ENCODE measurements around the gene MLXIP. TPM values are rescaled to one million over a fixed set of nuclear protein-coding genes. Genes with fewer than 3 reads are reported as not detected.
A peak's percentile ranks its signal among the peaks of the same experiment; 100 is the strongest.

MLXIP gene
- total RNA-seq, 4 donors from 2014 or later, result 99.5 to 302 (median 151) TPM

GRCh38 chr12:122030424-122031035, 48.0 kb upstream of the MLXIP start:
- H3K27ac ChIP-seq, result no peak overlapping the region
- H3K9me3 ChIP-seq, result no peaks in the 10 kb centered on the region
- WGBS, 2 donors (ENCODE audit: low coverage in 1 of 2), result 86% methylated on average over 13 of the region's 13 CpGs; no CpG with 5 or more reads in 1 of the 2 donors
- no peaks in the 10 kb centered on the region for H3K27me3 ChIP-seq
- in situ Hi-C loops (cut with MboI; ENCODE audit: low pct_ligation_motif_present in 1 of 4, low pct_unique_long_range_greater_than_20kb in 1 of 4, low sequenced_read_pairs in 3 of 4) (no loop called here), intact Hi-C loops (cut with DNase I; ENCODE audit: low total_unique reads) (no loop called here)
- TF ChIP-seq EP300 (IDR thresholded peaks at IDR 0.05; ENCODE audit: low read depth) (no peak), CTCF (IDR thresholded peaks at IDR 0.05) (no peak), POLR2A (IDR thresholded peaks at IDR 0.05) (no peak), POLR2AphosphoS5 (IDR thresholded peaks at IDR 0.05) (no peak)
- DNase-seq, result no peak
- no peaks in the 10 kb centered on the region for H3K36me3 ChIP-seq
- H3K4me3 ChIP-seq, result no peak overlapping the region
- H3K4me1 ChIP-seq, result peaks cover 0 to 3% (median 0%) of the 10 kb centered on the region in 4 donors

DNA sequence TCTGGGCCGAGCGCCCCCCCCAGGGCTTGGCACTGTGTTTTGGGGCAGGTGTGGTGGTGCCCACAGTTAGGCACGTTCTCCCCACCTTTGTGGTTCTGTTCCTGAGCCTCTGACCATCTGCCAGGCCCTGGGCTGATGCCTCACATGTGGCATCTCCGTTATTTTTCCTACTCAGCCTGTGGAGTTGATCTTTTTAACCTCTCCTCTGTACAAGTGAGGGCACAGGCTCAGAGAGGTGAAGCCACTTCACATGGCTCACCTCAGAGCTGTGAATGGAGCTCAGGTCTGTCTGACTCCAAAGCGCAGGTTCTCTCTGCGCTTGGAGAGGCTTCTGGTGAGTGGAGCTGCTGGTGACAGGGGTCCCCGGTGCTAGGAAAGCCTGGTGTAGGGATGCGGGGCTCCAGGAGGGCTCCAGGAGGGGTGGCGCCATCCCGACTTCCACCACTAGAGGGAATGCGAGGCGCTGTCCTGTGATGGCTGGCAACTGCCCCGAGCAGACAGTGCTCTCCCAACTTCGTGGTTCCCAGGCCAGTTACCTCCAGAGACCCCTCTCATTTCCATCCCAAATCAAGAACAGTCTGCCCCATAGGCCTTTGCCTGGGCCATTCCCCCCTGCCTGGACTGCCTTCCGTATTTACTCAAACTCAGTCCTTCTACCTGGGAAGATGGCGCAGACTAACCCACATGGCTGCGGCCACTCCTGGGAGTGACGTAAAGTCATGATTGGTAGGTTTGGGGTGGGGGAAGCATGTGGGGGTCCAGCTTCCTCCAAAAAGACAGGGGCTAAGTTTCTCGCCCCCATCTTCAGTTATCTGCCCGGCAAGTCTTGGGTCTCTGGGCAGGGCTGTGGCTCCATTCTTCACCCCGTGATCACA, 47.0 kb upstream of the MLXIP start:
- no peak for TF ChIP-seq POLR2A (IDR thresholded peaks at IDR 0.05)
- peak; percentile 70 to 83 (median 77) for TF ChIP-seq CTCF (IDR thresholded peaks at IDR 0.05)
- 73% methylated on average over 21 of the region's 21 CpGs; no CpG with 5 or more reads in 1 of the 2 donors for WGBS, 2 donors (ENCODE audit: low coverage in 1 of 2)
- DNase-seq, result peak; percentile 59
- H3K27ac ChIP-seq, result no peak overlapping the region
- H3K4me3 ChIP-seq, result no peak overlapping the region
- H3K4me1 ChIP-seq, result peaks cover 0 to 3% (median 0%) of the 10 kb centered on the region in 4 donors
- no peaks in the 10 kb centered on the region for H3K27me3 ChIP-seq
- no peaks in the 10 kb centered on the region for H3K9me3 ChIP-seq
- no peaks in the 10 kb centered on the region for H3K36me3 ChIP-seq
- in situ Hi-C loops (cut with MboI; ENCODE audit: low pct_ligation_motif_present in 1 of 4, low pct_unique_long_range_greater_than_20kb in 1 of 4, low sequenced_read_pairs in 3 of 4), result no loop called here
- intact Hi-C loops (cut with DNase I; ENCODE audit: low total_unique reads), result no loop called here

- no peaks in the 10 kb centered on the region for H3K36me3 ChIP-seq
- H3K27me3 ChIP-seq, result no peaks in the 10 kb centered on the region
- H3K4me1 ChIP-seq, result peaks cover 0 to 3% (median 0%) of the 10 kb centered on the region in 4 donors
- in situ Hi-C loops (cut with MboI; ENCODE audit: low pct_ligation_motif_present in 1 of 4, low pct_unique_long_range_greater_than_20kb in 1 of 4, low sequenced_read_pairs in 3 of 4), result no loop called here
- H3K27ac ChIP-seq, result no peak overlapping the region
- 90% methylated on average over 2 to 11 of the region's 11 CpGs for WGBS, 2 donors (ENCODE audit: low coverage in 1 of 2)
- no peaks in the 10 kb centered on the region for H3K9me3 ChIP-seq
- no peak for DNase-seq
- H3K4me3 ChIP-seq, result no peak overlapping the region
- TF ChIP-seq POLR2AphosphoS5 (IDR thresholded peaks at IDR 0.05) (no peak), EP300 (IDR thresholded peaks at IDR 0.05; ENCODE audit: low read depth) (no peak), CTCF (IDR thresholded peaks at IDR 0.05) (no peak), POLR2A (IDR thresholded peaks at IDR 0.05) (no peak)
- intact Hi-C loops (cut with DNase I; ENCODE audit: low total_unique reads), result no loop called here
These were observed 46.0 kb upstream of the MLXIP start for GRCh38 chr12:122032580-122032979.

DNA sequence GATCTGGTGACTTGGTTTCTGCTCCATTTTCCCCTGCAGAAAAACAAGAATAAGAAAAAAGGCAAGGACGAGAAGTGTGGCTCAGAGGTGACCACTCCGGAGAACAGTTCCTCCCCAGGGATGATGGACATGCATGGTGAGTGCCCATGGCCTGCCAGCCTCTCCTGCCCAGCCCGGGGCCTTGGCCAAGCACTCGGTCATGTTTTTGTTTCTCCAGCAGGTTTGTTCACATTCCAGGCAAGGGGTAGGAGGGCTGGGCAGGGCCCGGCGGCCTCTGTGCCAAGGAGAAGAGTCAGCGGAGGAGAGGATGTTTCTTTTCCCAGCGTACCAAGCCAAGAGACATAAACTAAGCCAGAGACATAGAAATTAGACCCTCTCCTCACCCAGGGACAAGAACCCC, 43.3 kb upstream of the MLXIP start:
- Histone ChIP-seq H3K27ac (no peak overlapping the region), H3K27me3 (no peaks in the 10 kb centered on the region), H3K4me3 (no peak overlapping the region), H3K9me3 (no peaks in the 10 kb centered on the region), H3K4me1 (peaks cover 0 to 12% (median 0%) of the 10 kb centered on the region in 4 donors), H3K36me3 (no peaks in the 10 kb centered on the region)
- in situ Hi-C loops (cut with MboI; ENCODE audit: low pct_ligation_motif_present in 1 of 4, low pct_unique_long_range_greater_than_20kb in 1 of 4, low sequenced_read_pairs in 3 of 4) (no loop called here), intact Hi-C loops (cut with DNase I; ENCODE audit: low total_unique reads) (no loop called here)
- no peak for TF ChIP-seq EP300 (IDR thresholded peaks at IDR 0.05; ENCODE audit: low read depth)
- no peak for TF ChIP-seq POLR2A (IDR thresholded peaks at IDR 0.05)
- no peak for TF ChIP-seq CTCF (IDR thresholded peaks at IDR 0.05)
- no peak for TF ChIP-seq POLR2AphosphoS5 (IDR thresholded peaks at IDR 0.05)
- DNase-seq, result no peak
- 88% methylated on average over 8 of the region's 8 CpGs; no CpG with 5 or more reads in 1 of the 2 donors for WGBS, 2 donors (ENCODE audit: low coverage in 1 of 2)

Data from transverse colon (tissue), 4 donors.